HG02571 (cell line): ENCODE results near the gene ZNF768.
"Not testable (repeated sequence)": the region's sequence is repeated elsewhere in the genome, so short reads cannot be mapped to it uniquely, and the experiment has no call there.

Experiments
- ATAC-seq: cut with Tn5 transposase; IDR thresholded peaks from one replicate; pipeline ENCODE4 v1.9.1; 2021; ENCODE audit warnings: mild to moderate bottlenecking, moderate library complexity; ENCODE audit not compliant: unreplicated experiment

ZNF768 gene

DNA sequence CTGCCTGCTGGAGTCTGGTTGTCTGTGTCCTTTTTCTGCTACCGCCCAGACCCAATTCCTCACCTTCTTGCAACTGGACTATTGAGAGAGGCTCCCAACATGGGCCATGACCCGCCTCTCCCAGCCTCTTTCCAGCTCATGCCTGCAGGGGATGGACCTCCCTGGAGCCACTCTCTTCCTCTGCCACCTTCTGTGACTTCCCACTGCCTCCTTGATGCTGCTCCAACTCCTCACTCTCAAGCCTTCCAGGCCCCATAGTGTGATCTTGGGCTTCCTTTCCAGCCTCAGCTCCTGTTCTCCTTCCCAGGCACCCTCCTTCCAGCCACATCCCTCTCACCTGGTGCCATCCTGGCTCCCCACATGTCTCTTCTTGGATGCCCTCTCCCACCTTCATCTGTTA lies 11.1 kb downstream of the ZNF768 start:
- no peak for ATAC-seq

DNA sequence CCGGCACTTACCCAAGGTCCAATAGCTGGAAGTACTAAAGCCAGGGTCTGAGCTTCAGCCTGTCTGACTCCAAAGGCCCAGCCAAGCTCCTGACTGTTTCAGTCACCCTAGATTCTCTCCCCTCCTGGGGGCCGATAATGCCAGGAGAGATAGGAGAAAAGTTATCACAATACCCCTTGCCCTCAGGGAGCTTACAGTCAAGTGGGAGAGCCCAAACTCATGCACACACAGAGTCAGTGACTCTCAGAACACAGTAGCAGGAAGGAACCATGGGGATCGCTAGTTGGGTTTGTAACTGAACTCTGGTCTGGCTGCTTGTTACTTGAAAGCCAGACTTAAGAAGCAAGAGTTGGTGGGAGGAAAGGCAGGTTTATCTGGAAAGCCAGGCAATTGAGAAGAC lies 14.9 kb downstream of the ZNF768 start:
- ATAC-seq, result no peak

GRCh38 chr16:30510376-30510938 lies 15.9 kb downstream of the ZNF768 start:
- ATAC-seq, result no peak

GRCh38 chr16:30509081-30509765 lies 17.1 kb downstream of the ZNF768 start:
- ATAC-seq, result no peak

DNA sequence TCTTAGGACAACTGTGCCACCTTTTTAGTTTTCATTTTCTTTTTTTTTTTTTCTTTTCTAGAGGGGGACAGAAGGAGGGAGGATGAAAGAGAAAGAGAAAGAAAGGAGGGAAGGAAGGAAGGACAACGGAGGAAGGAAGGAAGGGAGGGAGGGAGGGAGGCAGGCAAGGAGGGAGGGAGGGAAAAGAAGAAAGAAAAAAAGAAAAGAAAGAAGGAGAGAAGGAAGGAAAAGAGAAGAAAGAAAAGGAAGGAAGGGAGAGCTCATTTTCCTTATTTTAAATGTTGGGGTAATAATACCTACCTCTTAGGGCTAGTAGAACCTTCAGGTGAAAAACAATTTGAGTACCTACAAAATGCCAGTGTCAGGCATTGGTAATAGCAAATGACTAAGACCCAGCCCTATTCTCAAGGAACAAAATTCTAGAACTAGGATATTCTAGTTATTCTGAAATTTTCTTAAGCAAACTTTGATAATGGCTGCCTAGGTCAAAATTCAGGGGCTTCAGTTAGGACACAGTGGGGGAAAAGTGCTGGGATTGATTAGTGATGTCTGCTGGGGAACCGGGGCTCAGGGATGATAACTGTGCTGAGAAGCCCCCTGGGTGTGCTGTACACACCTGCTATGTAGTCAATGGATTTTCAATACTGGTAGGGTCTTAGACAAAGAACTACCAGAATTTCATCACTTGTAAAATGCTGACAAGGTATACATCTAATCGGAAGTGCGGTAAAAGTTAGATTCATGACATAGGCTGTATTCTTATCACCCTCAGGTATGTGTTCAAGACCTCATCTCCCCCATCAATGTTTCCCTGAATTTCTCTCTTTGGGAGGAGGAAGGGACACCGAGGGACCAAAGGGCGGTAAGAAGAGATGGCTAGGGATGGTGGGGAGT lies 22.7 kb downstream of the ZNF768 start:
- ATAC-seq, result no peak

DNA sequence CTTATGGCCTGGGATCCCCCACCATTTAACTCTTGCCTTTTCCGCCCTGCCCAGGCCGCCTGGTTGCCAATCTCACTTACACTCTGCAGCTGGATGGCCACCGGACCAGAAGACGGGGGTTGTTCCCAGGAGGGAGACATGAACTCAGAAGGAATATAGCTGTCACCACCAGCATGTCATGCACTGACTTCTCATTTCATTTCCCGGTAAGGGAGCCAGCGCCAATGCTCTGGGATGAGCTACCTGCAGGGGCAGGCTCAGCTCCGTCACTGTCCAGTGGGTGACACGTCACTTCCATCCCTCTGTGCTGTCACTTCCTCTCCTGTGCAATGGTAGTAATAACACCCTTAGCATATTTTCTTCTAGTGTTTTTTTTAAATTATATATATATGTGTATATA lies 27.1 kb downstream of the ZNF768 start:
- no peak for ATAC-seq

DNA sequence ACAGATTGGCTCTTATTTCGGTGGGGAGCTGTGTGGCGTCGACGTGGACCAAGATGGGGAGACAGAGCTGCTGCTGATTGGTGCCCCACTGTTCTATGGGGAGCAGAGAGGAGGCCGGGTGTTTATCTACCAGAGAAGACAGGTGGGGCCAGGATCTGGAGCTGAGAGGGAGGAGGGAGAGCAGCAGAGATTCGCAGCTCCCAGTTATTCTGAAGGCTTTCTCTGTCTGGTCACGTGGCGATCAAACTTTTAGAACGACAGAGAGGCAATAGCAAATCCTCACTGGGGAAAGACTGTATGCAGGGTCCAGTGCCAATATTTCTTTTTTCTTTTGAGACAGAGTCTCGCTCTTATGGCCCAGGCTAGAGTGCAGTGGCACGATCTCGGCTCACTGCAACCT lies 31.7 kb downstream of the ZNF768 start:
- no peak for ATAC-seq

DNA sequence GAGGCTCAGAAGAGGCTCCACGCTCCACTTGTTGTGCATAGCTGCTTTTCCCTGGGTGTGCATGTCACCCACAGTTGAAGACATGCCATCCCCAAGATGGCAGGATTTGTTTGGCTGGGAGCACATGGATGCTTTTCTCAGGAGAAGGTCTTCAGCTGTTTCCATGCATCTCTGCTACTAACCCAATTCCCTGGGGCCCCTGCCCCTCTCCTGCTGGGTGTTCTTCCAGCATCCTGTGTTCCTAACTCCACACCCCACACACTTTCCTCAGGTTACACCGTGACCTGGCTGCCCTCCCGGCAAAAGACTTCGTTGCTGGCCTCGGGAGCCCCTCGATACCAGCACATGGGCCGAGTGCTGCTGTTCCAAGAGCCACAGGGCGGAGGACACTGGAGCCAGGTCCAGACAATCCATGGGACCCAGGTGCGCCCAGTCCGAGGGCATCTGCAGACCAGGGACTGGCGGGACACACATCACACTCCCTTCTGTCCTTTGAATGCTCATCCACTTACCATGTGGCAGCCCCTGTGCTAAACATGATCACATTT lies 32.4 kb downstream of the ZNF768 start:
- no peak for ATAC-seq

DNA sequence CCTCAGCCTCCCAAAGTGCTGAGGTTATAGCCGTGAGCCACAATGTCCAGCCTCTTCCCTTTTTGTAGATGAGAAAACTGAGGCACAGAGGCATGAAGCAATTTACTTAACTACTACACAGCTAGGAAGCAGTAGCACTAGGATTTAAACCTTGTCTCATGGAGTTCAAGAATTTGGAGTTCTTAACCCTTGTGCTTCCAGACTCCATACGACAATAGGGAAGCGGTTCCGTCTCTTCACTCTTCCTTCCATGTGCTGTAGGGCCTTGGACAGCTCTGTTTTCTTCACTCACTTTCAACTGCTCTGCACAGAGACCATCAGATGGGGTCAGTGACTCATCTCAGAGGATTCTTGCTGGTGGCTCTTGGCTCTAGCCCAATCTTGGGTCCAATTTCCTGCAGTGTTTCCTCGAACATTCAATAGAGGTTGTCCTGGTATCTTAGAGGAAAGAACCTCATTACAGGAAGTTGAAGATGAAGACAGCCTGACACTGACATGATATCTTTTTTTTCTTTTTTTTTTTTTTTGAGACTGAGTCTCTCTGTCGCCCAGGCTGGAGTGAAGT lies 34.5 kb downstream of the ZNF768 start:
- ATAC-seq, result no peak

- ATAC-seq, result no peak
These were observed 35.1 kb downstream of the ZNF768 start for GRCh38 chr16:30491229-30491628.

DNA sequence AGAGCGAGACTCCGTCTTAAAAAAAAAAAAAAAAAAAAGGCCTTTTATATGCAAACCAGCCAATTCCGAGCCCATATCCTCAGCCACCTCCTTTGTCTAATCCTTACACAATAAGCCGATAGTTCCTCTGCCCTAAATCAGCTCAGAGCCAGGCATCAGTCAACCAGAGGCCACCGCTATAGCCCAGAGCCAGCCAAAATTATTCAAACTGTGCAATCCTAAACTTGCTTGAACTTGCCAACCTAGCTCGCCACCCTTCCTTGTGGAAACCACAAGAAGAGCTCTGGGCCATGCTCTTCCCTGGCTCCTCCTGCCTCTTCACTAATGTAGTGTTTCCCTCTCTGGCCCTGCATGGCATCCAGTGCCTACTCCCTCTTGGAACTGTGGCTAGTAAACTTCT lies 36.2 kb downstream of the ZNF768 start:
- no peak for ATAC-seq

DNA sequence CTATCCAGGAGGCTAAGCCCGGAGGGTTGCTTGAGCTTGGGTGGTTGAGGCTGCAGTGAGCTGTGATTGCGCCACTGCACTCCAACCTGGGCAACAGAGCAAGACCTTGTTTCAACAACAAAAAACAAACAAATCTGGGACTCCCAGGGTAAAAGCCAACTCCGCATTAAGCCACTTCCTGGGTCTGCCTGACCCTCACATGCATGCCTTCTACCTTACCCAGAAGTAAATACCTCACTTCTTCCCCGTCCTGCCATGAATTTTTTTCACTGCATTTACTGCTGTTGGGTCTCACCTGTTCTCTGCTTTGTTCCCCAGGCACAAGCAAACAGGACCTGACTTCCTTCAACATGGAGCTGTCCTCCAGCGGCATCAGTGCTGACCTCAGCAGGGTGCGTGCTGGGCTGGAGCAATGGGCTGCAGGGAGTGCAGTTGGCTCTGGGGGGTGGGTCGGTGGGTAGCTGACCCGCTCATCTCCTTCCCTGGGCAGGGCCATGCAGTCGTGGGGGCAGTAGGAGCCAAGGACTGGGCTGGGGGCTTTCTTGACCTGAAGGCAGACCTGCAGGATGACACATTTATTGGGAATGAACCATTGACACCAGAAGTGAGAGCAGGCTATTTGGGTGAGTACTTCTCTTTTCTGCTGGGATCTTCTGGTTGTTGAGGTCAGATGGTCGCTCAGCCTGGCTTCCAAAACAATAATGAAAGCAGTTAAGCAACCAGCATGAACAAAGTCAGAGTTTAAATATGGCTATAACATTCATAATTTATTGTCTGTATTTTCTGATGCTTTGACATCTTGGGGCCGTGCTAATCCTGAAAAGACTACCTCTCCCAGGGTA lies 37.4 kb downstream of the ZNF768 start:
- ATAC-seq, result no peak

DNA sequence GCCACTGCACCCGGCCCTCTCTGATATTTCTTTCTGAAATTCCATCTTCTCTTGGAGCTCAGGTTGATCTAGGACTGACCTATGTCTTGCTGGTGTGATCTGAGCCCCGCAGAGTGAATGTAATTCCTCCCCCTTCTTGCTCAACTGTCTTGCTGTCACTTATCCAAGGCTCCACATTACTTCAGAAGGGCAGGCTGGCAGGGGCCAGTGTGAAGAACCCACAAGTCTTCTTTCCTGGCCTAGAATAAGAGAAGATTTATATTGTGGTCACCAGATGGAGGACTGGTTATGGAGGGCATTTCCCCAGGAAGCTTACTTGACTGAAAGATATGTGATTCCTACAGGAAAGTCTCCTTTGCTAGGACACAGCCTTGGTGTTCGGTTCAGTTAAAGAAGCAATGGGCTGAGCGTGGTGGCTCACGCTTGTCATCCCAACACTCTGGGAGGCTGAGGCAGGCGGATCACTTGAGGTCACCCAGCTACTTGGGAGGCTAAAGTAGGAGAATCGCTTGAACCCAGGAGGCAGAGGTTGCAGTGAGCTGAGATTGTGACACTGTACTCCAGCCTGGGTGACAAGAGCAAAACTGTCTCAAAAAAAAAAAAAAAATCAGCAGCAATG lies 40.4 kb downstream of the ZNF768 start:
- no peak for ATAC-seq

DNA sequence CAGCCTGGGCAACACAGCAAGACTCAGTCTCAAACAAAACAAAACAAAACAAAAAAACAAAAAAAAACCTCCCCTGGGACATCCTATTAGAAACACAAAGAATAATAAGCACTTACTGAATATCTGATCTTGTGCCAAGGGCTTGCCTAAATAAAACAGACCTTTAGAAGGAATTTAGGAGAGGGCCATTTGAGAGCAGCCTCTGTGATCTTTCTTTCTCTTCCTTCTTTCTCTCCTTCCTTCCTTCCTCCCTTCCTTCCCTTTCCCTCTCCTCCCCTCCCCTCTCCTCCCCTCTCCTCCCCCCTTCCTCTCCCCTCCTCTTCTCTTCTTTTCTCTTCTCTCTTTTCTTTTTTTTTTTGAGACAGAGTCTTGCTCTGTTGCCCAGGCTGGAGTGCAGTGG lies 41.5 kb downstream of the ZNF768 start:
- ATAC-seq, result no peak

DNA sequence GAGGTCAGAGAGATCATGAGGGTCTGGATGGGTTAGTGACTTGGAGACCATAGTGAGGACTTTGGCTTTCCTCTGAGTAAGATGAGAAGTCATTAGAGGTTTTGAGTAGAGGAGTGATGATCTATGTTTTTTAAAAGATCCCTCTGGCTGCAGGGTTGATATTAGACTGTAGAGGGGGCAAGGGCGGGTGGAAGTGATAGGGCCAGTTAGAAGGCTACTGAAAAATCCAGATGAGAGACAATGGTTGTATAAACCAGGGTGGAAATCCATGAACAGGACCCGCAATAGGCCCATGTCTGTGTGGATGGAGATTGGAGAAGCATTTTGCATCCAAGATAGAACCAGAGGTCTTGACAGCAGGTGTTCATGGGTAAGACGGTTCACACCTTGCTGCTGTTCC lies 44.0 kb downstream of the ZNF768 start:
- ATAC-seq, result no peak

DNA sequence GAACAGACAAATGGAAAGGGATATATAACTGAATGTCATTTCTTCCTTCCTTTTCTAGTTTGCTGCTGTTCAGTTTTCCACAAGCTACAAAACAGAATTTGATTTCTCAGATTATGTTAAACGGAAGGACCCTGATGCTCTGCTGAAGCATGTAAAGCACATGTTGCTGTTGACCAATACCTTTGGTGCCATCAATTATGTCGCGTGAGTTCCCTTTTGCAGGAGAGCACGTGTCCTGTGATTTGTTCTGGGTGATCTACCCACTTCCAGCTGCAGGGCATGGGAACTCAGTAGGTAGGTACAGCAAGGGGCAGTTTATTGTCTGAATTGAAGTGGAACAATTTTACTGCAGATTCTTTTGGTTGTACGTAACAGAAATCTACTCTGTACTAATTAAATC lies 45.0 kb downstream of the ZNF768 start:
- no peak for ATAC-seq

- no peak for ATAC-seq
These were observed 47.4 kb downstream of the ZNF768 start for GRCh38 chr16:30478766-30479478.

DNA sequence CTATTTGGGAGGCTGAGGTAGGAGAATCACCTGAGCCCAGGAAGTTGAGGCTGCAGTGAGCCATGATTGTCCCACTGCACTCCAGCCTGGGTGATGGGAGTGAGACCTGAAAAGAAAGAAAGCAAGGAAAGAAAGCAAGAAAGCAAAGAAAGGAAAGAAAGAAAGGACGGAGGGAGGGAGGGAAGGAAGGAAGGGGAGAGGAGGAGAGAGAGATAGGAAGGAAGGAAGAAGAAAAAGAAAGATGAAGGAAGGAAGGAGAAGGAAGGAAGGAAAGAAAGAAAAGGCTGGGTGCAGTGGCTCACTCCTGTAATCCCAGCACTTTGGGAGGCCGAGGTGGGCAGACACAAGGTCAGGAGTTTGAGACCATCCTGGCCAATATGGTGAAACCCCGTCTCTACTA lies 48.6 kb downstream of the ZNF768 start:
- not testable (repeated sequence) for ATAC-seq

- ATAC-seq, result no peak
These were observed 49.4 kb downstream of the ZNF768 start for GRCh38 chr16:30476991-30477390.
